GM12878 (cell line): ENCODE measurements around the gene FZD10. TPM values are rescaled to one million over a fixed set of nuclear protein-coding genes. Genes with fewer than 3 reads are reported as not detected.

Source experiments
- ATAC-seq: fragments of 200-7000 bp; cut with Tn5 transposase; 3 replicates; pipeline ENCODE4 v1.9.1; 2020; ENCODE audit warnings: mild to moderate bottlenecking, moderate library complexity
- BruUV-seq: library from RNA; stranded (reverse); fragments of 400-500 nt; replicated peaks from 2 replicates; lab custom pipeline; 2021; lab: Mats Ljungman, UMichigan
- CTCF ChIA-PET: fragments of 300-600 bp; sonication (Branson Sonifier 250); formaldehyde crosslinking; extraction: SDS; loops from one replicate; lab custom pipeline; 2021; ENCODE audit warnings: inconsistent platforms; lab: Yijun Ruan, JAX
- POLR2A ChIA-PET: fragments of 350-600 bp; formaldehyde crosslinking; extraction: SDS; loops from one replicate; lab custom pipeline; 2021; ENCODE audit warnings: inconsistent platforms; lab: Charles Lee
- RAD21 ChIA-PET: fragments of 300-600 bp; sonication (Branson Sonifier 250); formaldehyde crosslinking; loops from one replicate; lab custom pipeline; 2023; ENCODE audit warnings: antibody characterized with exemption; ENCODE audit not compliant: unreplicated experiment; lab: Charles Lee
- SMC1A ChIA-PET: fragments of 300-600 bp; sonication (Branson Sonifier 250); formaldehyde crosslinking; loops from one replicate; lab custom pipeline; 2023; ENCODE audit not compliant: unreplicated experiment, uncharacterized antibody; lab: Charles Lee
- DNase-seq: peaks from one replicate; pipeline ENCODE4 v3.0.0-alpha.2; 2011; ENCODE audit warnings: low read depth, low spot score
- FAIRE-seq: peaks from 3 replicates; lab custom pipeline; 2011; peaks lifted over from hg19 to GRCh38; lab: Jason Lieb, UNC
- H2AFZ ChIP-seq: 2 replicates; pipeline ENCODE4 v1.6.0; 2011; ENCODE audit warnings: low read depth, low read length, control low read depth; ENCODE audit not compliant: control insufficient read depth
- H3K27ac ChIP-seq: 2 replicates; pipeline ENCODE4 v1.5.1; 2011; ENCODE audit warnings: control low read depth; ENCODE audit not compliant: control insufficient read depth, insufficient read depth
- H3K27me3 ChIP-seq, 2 experiments: replicated peaks in 1 of 2; 2 replicates each; pipeline versions ENCODE4 v1.6.0 to v1.6.1; 2011; ENCODE audit warnings: low read length in 1 of 2; ENCODE audit not compliant: control insufficient read depth in 2 of 2, insufficient read depth in 2 of 2
- H3K36me3 ChIP-seq, 2 experiments: 2 replicates each; pipeline ENCODE4 v1.5.1; 2011; ENCODE audit warnings: low read length in 1 of 2; ENCODE audit not compliant: control insufficient read depth in 2 of 2, insufficient read depth in 2 of 2
- H3K4me1 ChIP-seq: 2 replicates; pipeline ENCODE4 v1.6.1; 2011; ENCODE audit warnings: mild to moderate bottlenecking, low read length, moderate library complexity, mixed read lengths; ENCODE audit not compliant: control insufficient read depth, insufficient read depth
- H3K4me2 ChIP-seq: 2 replicates; pipeline ENCODE4 v1.6.0; 2011; ENCODE audit warnings: control low read depth; ENCODE audit not compliant: control insufficient read depth, insufficient read depth
- H3K4me3 ChIP-seq: fragments of 200-600 bp; sonication (generic); 2 replicates; pipeline ENCODE4 v1.5.1; 2016
- H3K79me2 ChIP-seq: 2 replicates; pipeline ENCODE4 v1.6.0; 2011; ENCODE audit warnings: low read length; ENCODE audit not compliant: control insufficient read depth, insufficient read depth
- H3K9ac ChIP-seq: 2 replicates; pipeline ENCODE4 v1.8.0; 2011; ENCODE audit warnings: low read length, control low read depth, mixed read lengths; ENCODE audit not compliant: control insufficient read depth, insufficient read depth
- H3K9me3 ChIP-seq: replicated peaks from 3 replicates; pipeline ENCODE4 v1.5.1; 2011; ENCODE audit warnings: mild to moderate bottlenecking, low read length; ENCODE audit not compliant: control insufficient read depth, insufficient read depth
- H4K20me1 ChIP-seq: 2 replicates; pipeline ENCODE4 v1.6.0; 2011; ENCODE audit not compliant: control insufficient read depth, insufficient read depth
- BCL11A ChIP-seq: IDR thresholded peaks from 2 replicates; pipeline ENCODE4 v1.6.1; 2011; ENCODE audit warnings: low read depth, low read length
- BRCA1 ChIP-seq: IDR thresholded peaks from 2 replicates; pipeline ENCODE4 v1.6.1; 2011; ENCODE audit warnings: low read depth, low read length, improper control_type of control experiment
- EP300 ChIP-seq, 2 experiments: fragments of 150-350 bp in 1 of 2; IDR thresholded peaks; 2 replicates each; pipeline ENCODE4 v1.6.1; 2011 to 2012; ENCODE audit warnings: low read depth in 2 of 2, low read length in 2 of 2, borderline replicate concordance in 1 of 2, improper control_type of control experiment in 1 of 2, inconsistent platforms in 1 of 2; ENCODE audit not compliant: control insufficient read depth in 1 of 2
- ESRRA ChIP-seq: IDR thresholded peaks from 2 replicates; pipeline ENCODE4 v1.6.1; 2012; ENCODE audit warnings: mild to moderate bottlenecking, low read length, improper control_type of control experiment
- HDAC2 ChIP-seq: fragments of 200-600 bp; sonication (generic); IDR thresholded peaks from 2 replicates; pipeline ENCODE4 v1.6.1; 2017
- HSF1 ChIP-seq: fragments of 150-350 bp; IDR thresholded peaks from 2 replicates; pipeline ENCODE4 v1.6.1; 2014; ENCODE audit warnings: mild to moderate bottlenecking, low read depth, low read length
- IRF3 ChIP-seq: fragments of 450-650 bp; IDR thresholded peaks from 2 replicates; pipeline ENCODE4 v1.6.1; 2014; ENCODE audit warnings: mild to moderate bottlenecking
- KLF5 ChIP-seq: fragments of 450-650 bp; IDR thresholded peaks from 2 replicates; pipeline ENCODE4 v1.6.1; 2014; ENCODE audit warnings: mild to moderate bottlenecking; ENCODE audit not compliant: partially characterized antibody
- MTA2 ChIP-seq: fragments of 450-650 bp; IDR thresholded peaks from 2 replicates; pipeline ENCODE4 v1.6.1; 2016; ENCODE audit warnings: low read depth, mild to moderate bottlenecking, moderate library complexity
- MXI1 ChIP-seq: fragments of 150-350 bp; IDR thresholded peaks from 2 replicates; pipeline ENCODE4 v1.6.1; 2011; ENCODE audit warnings: low read depth, mild to moderate bottlenecking, inconsistent platforms, low read length, improper control_type of control experiment
- NR2C1 ChIP-seq: fragments of 450-650 bp; IDR thresholded peaks from 2 replicates; pipeline ENCODE4 v1.6.1; 2017; ENCODE audit warnings: antibody characterized with exemption, mild to moderate bottlenecking, moderate library complexity
- NR2F1 ChIP-seq: fragments of 450-650 bp; conservative IDR thresholded peaks from 2 replicates; pipeline ENCODE4 v1.6.1; 2017; ENCODE audit warnings: mild to moderate bottlenecking
- PML ChIP-seq: IDR thresholded peaks from 2 replicates; pipeline ENCODE4 v1.6.1; 2012; ENCODE audit warnings: low read length, inconsistent platforms
- POLR2A ChIP-seq: IDR thresholded peaks from 2 replicates; pipeline ENCODE4 v1.6.1; 2011; ENCODE audit warnings: low read depth, mild to moderate bottlenecking, low read length
- SIX5 ChIP-seq: IDR thresholded peaks from 2 replicates; pipeline ENCODE4 v1.6.1; 2011; ENCODE audit warnings: mild to moderate bottlenecking, low read depth, low read length, moderate library complexity; ENCODE audit not compliant: severe bottlenecking
- SREBF1 ChIP-seq: IDR thresholded peaks from 2 replicates; pipeline ENCODE4 v1.6.1; 2012; ENCODE audit warnings: mild to moderate bottlenecking, low read length
- ZNF592 ChIP-seq: fragments of 450-650 bp; IDR thresholded peaks from 2 replicates; pipeline ENCODE4 v1.6.1; 2017; ENCODE audit warnings: mild to moderate bottlenecking, moderate library complexity
- ZZZ3 ChIP-seq: IDR thresholded peaks from 2 replicates; pipeline ENCODE4 v1.6.1; 2011; ENCODE audit warnings: low read depth; ENCODE audit not compliant: control insufficient read depth, insufficient read length
- WGBS: methylation state at CpG from one replicate; pipeline ENCODE4 v1.1.6; 2016; ENCODE audit warnings: low lambda C conversion rate; ENCODE audit not compliant: insufficient replicate concordance, insufficient coverage; ENCODE audit errors: missing lambda C conversion rate; 5-methylcytosine and 5-hydroxymethylcytosine counted together
- in situ Hi-C: fragments of 300-500 bp; cut with MboI; formaldehyde crosslinking; loops from 9 replicates; pipeline ENCODE4 v1.14.3; 2018; ENCODE audit warnings: mixed read lengths
- intact Hi-C: fragments of 100-400 bp; cut with micrococcal nuclease; formaldehyde crosslinking; loops from one replicate; pipeline ENCODE4 v1.14.2; 2022; ENCODE audit not compliant: unreplicated experiment
- polyA plus RNA-seq, 11 experiments: library from polyadenylated mRNA; depleted of rRNA in 4 of 11; unstranded in 6 of 11; stranded (reverse) in 5 of 11; fragments of >200 nt; fragmentation: Nextera tagmentation in 4 of 11; fragmentation: Illumina TruSeq in 1 of 11; extraction: Ambion mirVana in 4 of 11; extraction: Trizol in 1 of 11; gene quantifications; 1 replicate in 1 of 11; 2 replicates in 10 of 11; pipeline versions ENCODE4 v1.2.1 to v1.2.3, GENCODE V29; 2011 to 2016; ENCODE audit warnings: inconsistent platforms in 2 of 11, missing spikeins in 2 of 11, low read depth in 1 of 11
- total RNA-seq, 4 experiments: library from RNA; depleted of rRNA in 3 of 4; stranded (reverse); fragments of >200 nt in 3 of 4; fragmentation: Illumina TruSeq in 1 of 4; extraction: Trizol in 1 of 4; gene quantifications; 2 replicates each; pipeline versions ENCODE4 v1.2.1 to v1.2.3, GENCODE V29; 2013 to 2021
- TF ChIP-seq, protein P1 (sequence below): IDR thresholded peaks from 2 replicates; pipeline ENCODE4 v1.6.1; 2012; ENCODE audit warnings: low read length, inconsistent platforms

Gene FZD10
- total and polyA plus RNA-seq, 10 of the 15 experiments (the other 5 are each of a cell fraction or from before 2014, with no cell fraction given), result not detected

DNA sequence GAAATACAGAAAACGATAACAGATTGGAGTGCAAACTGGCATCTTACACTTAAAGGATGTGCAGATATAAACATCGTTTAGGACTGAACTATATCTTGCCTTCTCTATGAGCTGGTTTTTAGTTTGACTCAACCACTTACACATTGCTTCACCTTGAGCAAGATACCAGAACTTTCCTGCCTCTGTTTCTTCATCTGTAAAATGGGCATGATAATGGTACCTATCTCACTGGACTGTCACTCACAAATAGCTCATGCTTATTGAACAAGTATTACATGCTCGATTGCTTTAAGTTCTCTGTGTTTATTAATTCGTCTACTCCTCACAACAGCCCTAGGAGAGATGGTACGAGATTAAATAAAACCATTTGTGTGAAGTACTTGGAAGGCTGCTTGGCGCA, 7.7 kb downstream of the FZD10 start:
- SMC1A ChIA-PET, result no interaction called here
- H3K9ac ChIP-seq, result no peak overlapping the region
- H3K79me2 ChIP-seq, result no peaks in the 10 kb centered on the region
- H2AFZ ChIP-seq, result no peak overlapping the region
- no peaks in the 10 kb centered on the region for H3K36me3 ChIP-seq
- WGBS, result 27% methylated on average over 6 of the region's 6 CpGs
- H4K20me1 ChIP-seq, result no peaks in the 10 kb centered on the region
- no peak overlapping the region for H3K4me2 ChIP-seq
- H3K27ac ChIP-seq, result no peak overlapping the region
- TF ChIP-seq, protein P1, sequence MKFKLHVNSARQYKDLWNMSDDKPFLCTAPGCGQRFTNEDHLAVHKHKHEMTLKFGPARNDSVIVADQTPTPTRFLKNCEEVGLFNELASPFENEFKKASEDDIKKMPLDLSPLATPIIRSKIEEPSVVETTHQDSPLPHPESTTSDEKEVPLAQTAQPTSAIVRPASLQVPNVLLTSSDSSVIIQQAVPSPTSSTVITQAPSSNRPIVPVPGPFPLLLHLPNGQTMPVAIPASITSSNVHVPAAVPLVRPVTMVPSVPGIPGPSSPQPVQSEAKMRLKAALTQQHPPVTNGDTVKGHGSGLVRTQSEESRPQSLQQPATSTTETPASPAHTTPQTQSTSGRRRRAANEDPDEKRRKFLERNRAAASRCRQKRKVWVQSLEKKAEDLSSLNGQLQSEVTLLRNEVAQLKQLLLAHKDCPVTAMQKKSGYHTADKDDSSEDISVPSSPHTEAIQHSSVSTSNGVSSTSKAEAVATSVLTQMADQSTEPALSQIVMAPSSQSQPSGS, result no peak
- TF ChIP-seq EP300 (IDR thresholded peaks at IDR 0.05; ENCODE audit: borderline replicate concordance in 1 of 2, control insufficient read depth in 1 of 2, low read depth in 2 of 2, low read length in 2 of 2) (no peak), POLR2A (no peak), HSF1 (no peak), MXI1 (no peak), PML (no peak), SREBF1 (no peak), BCL11A (no peak), ZZZ3 (no peak), KLF5 (no peak), ZNF592 (no peak), ESRRA (no peak), IRF3 (no peak), HDAC2 (no peak), SIX5 (no peak), NR2C1 (no peak), BRCA1 (no peak), MTA2 (no peak), NR2F1 (no peak)
- TF ChIP-seq, all 136 proteins: peak for 0
- no peak for FAIRE-seq
- no peak for DNase-seq
- H3K9me3 ChIP-seq, result no peaks in the 10 kb centered on the region
- H3K27me3 ChIP-seq, result no peaks in the 10 kb centered on the region
- in situ Hi-C loops (no loop called here), intact Hi-C loops (no loop called here)
- ChIA-PET RAD21 (no interaction called here), CTCF (interaction anchor here (1.0 kb wide), 1 partner anchor 11 kb away, joined by 4 read pairs; no protein-coding TSS in a partner anchor), POLR2A (no interaction called here)
- H3K4me1 ChIP-seq, result no peaks in the 10 kb centered on the region
- no peak overlapping the region for H3K4me3 ChIP-seq
- no TSS peak for BruUV-seq
- ATAC-seq, result no peak
